HepG2 (cell line): ENCODE results near the gene APLP1. TPM values are rescaled to one million over a fixed set of nuclear protein-coding genes. Genes with fewer than 3 reads are reported as not detected.

Experiments
- AKAP8 ChIP-seq: sonication (generic); formaldehyde crosslinking; IDR thresholded peaks from 2 replicates; pipeline ENCODE4 v1.5.1; 2020; ENCODE audit warnings: mild to moderate bottlenecking, missing genetic modification reagents
- ARID4A ChIP-seq: sonication (generic); formaldehyde crosslinking; IDR thresholded peaks from 2 replicates; pipeline ENCODE4 v1.5.0; 2020; ENCODE audit warnings: mild to moderate bottlenecking, missing genetic modification reagents, borderline replicate concordance
- ESRRA ChIP-seq: sonication (generic); formaldehyde crosslinking; IDR thresholded peaks from 2 replicates; pipeline ENCODE4 v1.5.1; 2020; ENCODE audit warnings: mild to moderate bottlenecking, low read depth, missing genetic modification reagents
- KLF15 ChIP-seq: sonication (generic); formaldehyde crosslinking; IDR thresholded peaks from 2 replicates; pipeline ENCODE4 v1.8.1; 2023; ENCODE audit warnings: borderline replicate concordance, mild to moderate bottlenecking, inconsistent platforms, missing genetic modification reagents, mixed read lengths
- MYPOP ChIP-seq: sonication (generic); formaldehyde crosslinking; IDR thresholded peaks from 2 replicates; pipeline ENCODE4 v1.8.1; 2023; ENCODE audit warnings: mild to moderate bottlenecking, moderate library complexity, missing genetic modification reagents
- NRL ChIP-seq: sonication (generic); formaldehyde crosslinking; IDR thresholded peaks from 2 replicates; pipeline ENCODE4 v1.5.0; 2020; ENCODE audit warnings: missing genetic modification reagents, mild to moderate bottlenecking, moderate library complexity, borderline replicate concordance
- ONECUT2 ChIP-seq: sonication (generic); formaldehyde crosslinking; IDR thresholded peaks from 2 replicates; pipeline ENCODE4 v1.4.0; 2020; ENCODE audit warnings: missing genetic modification reagents
- PLSCR1 ChIP-seq: sonication (generic); formaldehyde crosslinking; IDR thresholded peaks from 2 replicates; pipeline ENCODE4 v1.5.0; 2020; ENCODE audit warnings: missing genetic modification reagents, mild to moderate bottlenecking, borderline replicate concordance
- POGK ChIP-seq: sonication (generic); formaldehyde crosslinking; conservative IDR thresholded peaks from 2 replicates; pipeline ENCODE4 v1.8.0; 2022; ENCODE audit warnings: mild to moderate bottlenecking, moderate library complexity, missing genetic modification reagents
- SOX13 ChIP-seq, 3 experiments: fragments of 450-650 bp in 1 of 3; sonication (generic) in 1 of 3; formaldehyde crosslinking in 1 of 3; IDR thresholded peaks in 2 of 3; conservative IDR thresholded peaks in 1 of 3; 2 replicates each; pipeline versions ENCODE4 v1.5.0 to v1.6.1; 2016 to 2020; ENCODE audit warnings: antibody characterized with exemption in 1 of 3, mild to moderate bottlenecking in 1 of 3, missing compliant biosample characterization in 1 of 3, missing genetic modification reagents in 1 of 3, moderate library complexity in 1 of 3
- SRY ChIP-seq: sonication (generic); formaldehyde crosslinking; IDR thresholded peaks from 2 replicates; pipeline ENCODE4 v1.8.0; 2022; ENCODE audit warnings: mild to moderate bottlenecking, missing genetic modification reagents
- ZBTB7B ChIP-seq: sonication (generic); formaldehyde crosslinking; IDR thresholded peaks from 2 replicates; pipeline ENCODE4 v1.4.0; 2020; ENCODE audit warnings: missing genetic modification reagents
- ZFP91 ChIP-seq: sonication (generic); formaldehyde crosslinking; IDR thresholded peaks from 2 replicates; pipeline ENCODE4 v1.9.0; 2022; ENCODE audit warnings: missing genetic modification reagents, mild to moderate bottlenecking, borderline replicate concordance
- ZNF235 ChIP-seq: sonication (generic); formaldehyde crosslinking; IDR thresholded peaks from 2 replicates; pipeline ENCODE4 v1.8.1; 2023; ENCODE audit warnings: mild to moderate bottlenecking, missing genetic modification reagents, borderline replicate concordance
- ZNF614 ChIP-seq: IDR thresholded peaks from 2 replicates; pipeline ENCODE4 v1.6.1; 2018; ENCODE audit warnings: missing biosample characterization, missing genetic modification reagents, inconsistent platforms, borderline replicate concordance
- ZNF891 ChIP-seq: sonication (generic); formaldehyde crosslinking; IDR thresholded peaks from 2 replicates; pipeline ENCODE4 v1.5.0; 2020; ENCODE audit warnings: mild to moderate bottlenecking, missing genetic modification reagents
- polyA plus RNA-seq, 8 experiments: library from polyadenylated mRNA; depleted of rRNA in 3 of 8; stranded (reverse) in 7 of 8; unstranded in 1 of 8; fragments of >200 nt; fragmentation: Illumina TruSeq in 4 of 8; extraction: Trizol in 4 of 8; gene quantifications; 2 replicates each; pipeline versions ENCODE4 v1.2.1 to v1.2.3, GENCODE V29; 2011 to 2016; ENCODE audit warnings: low read depth in 4 of 8, missing spikeins in 1 of 8, mixed read lengths in 1 of 8; ENCODE audit not compliant: insufficient read depth in 1 of 8
- total RNA-seq, 5 experiments: library from RNA; depleted of rRNA; stranded (reverse); fragments of >200 nt; fragmentation: Illumina TruSeq; extraction: Trizol; gene quantifications; 2 replicates each; pipeline ENCODE4 v1.2.3, GENCODE V29; 2016; ENCODE audit warnings: low read depth in 1 of 5

APLP1 gene
- total and polyA plus RNA-seq, 2 of the 13 experiments (the other 11 are each of a cell fraction or from before 2014, with no cell fraction given): 2.0 to 2.9 TPM

- TF ChIP-seq POGK (peak; percentile 65; the same call in 1 of the 2 replicates), MYPOP (peak; percentile 45; the same call in 1 of the 2 replicates), AKAP8 (CRISPR knock-in tag) (0 out of 2 replicates have a peak, but pooled peaks have one; percentile 19), SOX13 (IDR thresholded peaks at IDR 0.05) (no peak), SOX13 (CRISPR knock-in tag; conservative IDR thresholded peaks at IDR 0.05 in 1 of 2, IDR thresholded peaks at IDR 0.05 in 1 of 2) (peak in 1 of 2 experiments; percentile 36; a peak in 1 of 4 replicates), ZFP91 (CRISPR knock-in tag) (peak; percentile 70; the same call in 1 of the 2 replicates), SRY (CRISPR knock-in tag) (no peak; the same call in 1 of the 2 replicates), ARID4A (CRISPR knock-in tag) (peak; percentile 29; the same call in 1 of the 2 replicates), ZBTB7B (CRISPR knock-in tag) (0 out of 2 replicates have a peak, but pooled peaks have one; percentile 31), PLSCR1 (CRISPR knock-in tag) (no peak), ZNF235 (CRISPR knock-in tag) (0 out of 2 replicates have a peak, but pooled peaks have one; percentile 31), KLF15 (CRISPR knock-in tag) (peak; percentile 71; the same call in 1 of the 2 replicates), NRL (CRISPR knock-in tag) (0 out of 2 replicates have a peak, but pooled peaks have one; percentile 28), ZNF614 (no peak), ZNF891 (CRISPR knock-in tag) (peak; percentile 70; the same call in 1 of the 2 replicates), ESRRA (CRISPR knock-in tag) (no peak), ONECUT2 (CRISPR knock-in tag) (0 out of 2 replicates have a peak, but pooled peaks have one; percentile 26)
Measured at GRCh38 chr19:35860818-35861639, 7.3 kb upstream of the APLP1 start (continued).
